GM21528 (cell line): ENCODE data around the gene ABCA12.
"Not testable (repeated sequence)": the region's sequence is repeated elsewhere in the genome, so short reads cannot be mapped to it uniquely, and the experiment has no call there.

ENCODE experiments used
- ATAC-seq: cut with Tn5 transposase; IDR thresholded peaks from one replicate; pipeline ENCODE4 v1.9.1; 2021; ENCODE audit warnings: mild to moderate bottlenecking, moderate library complexity; ENCODE audit not compliant: unreplicated experiment, low FRiP score

ABCA12 gene, protein sequence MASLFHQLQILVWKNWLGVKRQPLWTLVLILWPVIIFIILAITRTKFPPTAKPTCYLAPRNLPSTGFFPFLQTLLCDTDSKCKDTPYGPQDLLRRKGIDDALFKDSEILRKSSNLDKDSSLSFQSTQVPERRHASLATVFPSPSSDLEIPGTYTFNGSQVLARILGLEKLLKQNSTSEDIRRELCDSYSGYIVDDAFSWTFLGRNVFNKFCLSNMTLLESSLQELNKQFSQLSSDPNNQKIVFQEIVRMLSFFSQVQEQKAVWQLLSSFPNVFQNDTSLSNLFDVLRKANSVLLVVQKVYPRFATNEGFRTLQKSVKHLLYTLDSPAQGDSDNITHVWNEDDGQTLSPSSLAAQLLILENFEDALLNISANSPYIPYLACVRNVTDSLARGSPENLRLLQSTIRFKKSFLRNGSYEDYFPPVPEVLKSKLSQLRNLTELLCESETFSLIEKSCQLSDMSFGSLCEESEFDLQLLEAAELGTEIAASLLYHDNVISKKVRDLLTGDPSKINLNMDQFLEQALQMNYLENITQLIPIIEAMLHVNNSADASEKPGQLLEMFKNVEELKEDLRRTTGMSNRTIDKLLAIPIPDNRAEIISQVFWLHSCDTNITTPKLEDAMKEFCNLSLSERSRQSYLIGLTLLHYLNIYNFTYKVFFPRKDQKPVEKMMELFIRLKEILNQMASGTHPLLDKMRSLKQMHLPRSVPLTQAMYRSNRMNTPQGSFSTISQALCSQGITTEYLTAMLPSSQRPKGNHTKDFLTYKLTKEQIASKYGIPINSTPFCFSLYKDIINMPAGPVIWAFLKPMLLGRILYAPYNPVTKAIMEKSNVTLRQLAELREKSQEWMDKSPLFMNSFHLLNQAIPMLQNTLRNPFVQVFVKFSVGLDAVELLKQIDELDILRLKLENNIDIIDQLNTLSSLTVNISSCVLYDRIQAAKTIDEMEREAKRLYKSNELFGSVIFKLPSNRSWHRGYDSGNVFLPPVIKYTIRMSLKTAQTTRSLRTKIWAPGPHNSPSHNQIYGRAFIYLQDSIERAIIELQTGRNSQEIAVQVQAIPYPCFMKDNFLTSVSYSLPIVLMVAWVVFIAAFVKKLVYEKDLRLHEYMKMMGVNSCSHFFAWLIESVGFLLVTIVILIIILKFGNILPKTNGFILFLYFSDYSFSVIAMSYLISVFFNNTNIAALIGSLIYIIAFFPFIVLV (N-terminal part only)

DNA sequence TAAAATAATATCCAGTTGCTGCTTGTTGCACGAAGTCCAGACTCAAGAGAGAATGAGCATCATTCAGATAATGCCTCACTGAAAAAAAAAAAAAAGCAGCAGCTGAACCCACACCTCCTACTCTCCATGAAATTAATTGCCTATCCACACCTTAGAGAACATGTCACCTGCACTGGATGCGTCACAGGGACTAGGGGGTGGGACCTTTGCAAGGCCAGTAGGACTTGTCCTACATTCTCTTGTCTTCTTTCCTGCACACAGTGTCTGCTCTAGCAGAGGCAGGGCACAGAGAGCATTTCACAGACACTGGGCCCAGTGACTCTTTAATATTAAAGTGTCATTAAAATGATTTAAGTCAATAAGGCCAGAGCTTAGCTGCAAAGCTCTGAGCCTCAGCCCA, at the start of gene ABCA12:
Gene ABCA12, minus strand, starts transcription at position 148 of the 400 bp plus-strand sequence. CDS start 418 bp downstream, outside the sequence.
- no peak for ATAC-seq

DNA sequence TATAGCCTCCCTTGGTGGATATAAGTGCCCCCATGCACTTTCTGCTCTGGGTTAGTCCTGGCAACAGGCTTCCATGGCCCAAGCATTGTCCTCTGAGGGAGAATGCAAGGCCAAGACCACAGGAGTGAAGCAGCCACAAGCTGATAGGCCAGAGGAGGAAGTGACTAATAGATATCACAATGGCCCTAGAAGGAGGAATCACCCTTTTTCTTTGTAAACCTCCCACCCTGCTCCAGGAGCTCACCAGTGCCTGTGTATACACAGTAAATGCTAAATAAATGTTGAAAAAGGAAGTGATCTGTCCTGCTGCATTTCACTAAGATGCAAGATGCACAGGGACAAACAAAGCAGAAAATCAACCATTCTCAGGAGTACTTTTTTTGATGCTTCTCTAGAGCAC, 49.7 kb upstream of the ABCA12 start:
- ATAC-seq, result no peak

DNA sequence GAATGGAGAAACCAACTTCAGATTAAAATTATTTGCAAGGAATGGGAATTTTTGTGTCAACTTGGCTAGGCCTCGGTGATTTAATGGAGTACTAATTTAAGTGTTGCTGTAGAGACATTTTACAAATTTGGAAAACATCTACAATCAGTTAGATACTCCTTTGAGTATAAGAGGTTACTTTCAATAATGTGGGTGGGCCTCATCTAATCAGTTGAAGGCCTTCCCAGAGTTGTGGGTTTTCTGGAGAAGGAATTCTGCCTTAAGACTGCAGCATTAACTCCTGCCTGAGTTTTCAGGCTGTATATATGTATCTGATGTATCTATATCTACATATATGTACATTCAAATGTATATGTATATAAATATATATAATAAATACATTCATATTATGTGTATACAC, 47.6 kb upstream of the ABCA12 start:
- no peak for ATAC-seq

DNA sequence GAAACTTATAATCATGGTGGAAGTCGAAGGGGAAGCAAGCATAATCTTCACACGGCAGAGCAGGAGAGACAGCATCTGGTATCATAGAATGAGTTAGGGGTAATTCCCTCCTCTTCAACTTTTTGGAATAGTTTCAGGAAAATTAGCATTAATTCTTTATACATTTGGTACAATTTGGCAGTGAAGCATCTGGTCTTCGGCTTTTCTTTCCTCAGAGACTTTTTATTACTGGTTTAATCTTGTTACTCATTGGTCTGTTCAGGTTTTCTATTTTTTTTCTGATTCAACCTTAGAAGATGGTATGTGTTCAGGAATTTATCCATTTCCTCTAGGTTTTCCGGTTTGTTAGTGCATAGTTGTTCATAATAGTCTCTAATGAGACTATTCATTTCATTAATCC, 39.7 kb upstream of the ABCA12 start:
- no peak for ATAC-seq

DNA sequence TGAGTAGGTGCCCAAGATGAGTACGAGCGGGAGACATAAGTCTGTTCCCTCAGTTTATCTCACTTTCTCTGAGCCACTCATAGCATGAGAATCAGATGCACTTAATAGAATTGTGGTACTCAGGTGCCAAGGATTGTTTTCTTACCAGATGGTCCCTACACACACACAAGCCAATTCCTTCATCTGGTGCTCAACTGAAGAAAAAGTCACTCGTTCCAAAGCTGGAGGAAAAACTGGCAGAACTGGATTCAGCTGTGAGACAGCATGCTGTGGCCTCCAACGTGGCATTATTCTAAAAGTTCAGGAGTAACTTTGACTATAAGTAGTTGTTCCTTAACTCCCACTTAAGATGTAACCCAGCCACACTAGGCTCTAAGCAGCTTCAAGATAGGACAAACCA, 33.4 kb upstream of the ABCA12 start:
- no peak for ATAC-seq

DNA sequence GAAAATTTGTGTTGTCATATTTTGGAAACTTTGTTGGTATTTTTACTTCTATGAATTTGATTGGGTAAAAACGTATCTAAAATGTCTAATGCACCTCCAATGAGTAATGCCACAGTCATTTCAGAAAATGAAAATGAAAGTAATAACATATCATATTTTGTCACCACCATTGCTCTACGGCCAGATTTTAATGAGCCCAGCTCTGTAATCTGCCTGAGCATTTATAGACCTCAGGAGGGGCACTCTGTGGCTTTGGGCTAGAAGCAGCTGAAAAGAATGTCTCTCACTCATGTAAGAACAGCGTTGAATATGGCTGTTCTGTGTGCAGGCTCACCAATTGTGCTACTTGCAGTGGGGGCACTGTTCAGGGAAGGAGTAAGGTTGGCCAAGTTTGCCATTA, 32.7 kb upstream of the ABCA12 start:
- peak; percentile 71 for ATAC-seq

DNA sequence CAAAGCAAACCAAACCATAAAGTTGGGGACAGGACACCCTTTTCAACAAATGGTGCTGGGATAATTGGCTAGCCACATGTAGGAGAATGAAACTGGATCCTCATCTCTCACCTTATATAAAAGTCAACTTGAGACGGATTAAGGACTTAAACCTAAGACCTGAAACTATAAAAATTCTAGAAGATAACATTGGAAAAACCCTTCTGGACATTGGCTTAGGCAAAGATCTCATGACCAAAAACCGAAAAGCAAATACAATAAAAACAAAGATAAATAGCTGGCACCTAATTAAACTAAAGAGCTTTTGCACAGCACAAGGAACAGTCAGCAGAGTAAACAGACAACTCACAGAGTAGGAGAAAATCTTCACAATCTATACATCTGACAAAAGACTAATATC, 28.1 kb upstream of the ABCA12 start:
- not testable (repeated sequence) for ATAC-seq

DNA sequence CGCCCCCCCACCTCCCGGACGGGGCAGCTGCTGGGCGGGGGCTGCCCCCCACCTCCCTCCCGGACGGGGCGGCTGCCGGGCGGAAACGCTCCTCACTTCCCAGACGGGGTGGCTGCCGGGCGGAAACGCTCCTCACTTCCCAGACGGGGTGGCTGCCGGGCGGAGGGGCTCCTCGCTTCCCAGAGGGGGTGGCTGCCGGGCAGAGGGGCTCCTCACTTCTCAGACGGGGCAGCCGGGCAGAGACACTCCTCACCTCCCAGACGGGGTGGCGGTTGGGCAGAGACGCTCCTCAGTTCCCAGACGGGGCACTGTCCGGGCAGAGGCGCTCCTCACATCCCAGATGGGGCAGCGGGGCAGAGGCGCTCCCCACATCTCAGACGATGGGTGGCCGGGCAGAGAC, 24.9 kb upstream of the ABCA12 start:
- ATAC-seq, result not testable (repeated sequence)

DNA sequence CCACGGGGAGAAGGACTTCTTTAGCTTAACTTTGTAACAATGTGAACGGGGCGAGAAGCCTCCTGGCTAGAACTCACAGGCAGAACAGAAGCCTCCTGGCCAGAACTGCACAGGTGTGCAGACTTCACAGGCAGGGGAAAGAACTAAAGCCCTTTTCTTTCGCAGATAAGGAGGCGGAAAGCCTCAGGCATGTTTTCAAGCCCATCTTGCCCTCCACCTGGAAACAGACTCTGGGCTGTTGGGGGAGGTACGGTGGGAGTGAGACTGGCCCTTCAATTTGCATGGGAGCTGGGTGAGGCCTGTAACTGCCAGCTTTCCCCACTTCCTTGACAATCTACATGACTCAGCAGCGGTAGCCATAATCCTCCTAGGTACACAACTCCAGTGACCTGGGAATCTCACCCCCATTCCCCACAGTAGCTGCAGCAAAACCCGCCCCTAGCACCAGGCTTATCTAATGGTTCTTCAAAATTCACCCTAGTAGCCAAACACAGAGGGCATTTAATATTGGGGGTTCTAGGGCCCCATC, 22.9 kb upstream of the ABCA12 start:
- ATAC-seq, result no peak

DNA sequence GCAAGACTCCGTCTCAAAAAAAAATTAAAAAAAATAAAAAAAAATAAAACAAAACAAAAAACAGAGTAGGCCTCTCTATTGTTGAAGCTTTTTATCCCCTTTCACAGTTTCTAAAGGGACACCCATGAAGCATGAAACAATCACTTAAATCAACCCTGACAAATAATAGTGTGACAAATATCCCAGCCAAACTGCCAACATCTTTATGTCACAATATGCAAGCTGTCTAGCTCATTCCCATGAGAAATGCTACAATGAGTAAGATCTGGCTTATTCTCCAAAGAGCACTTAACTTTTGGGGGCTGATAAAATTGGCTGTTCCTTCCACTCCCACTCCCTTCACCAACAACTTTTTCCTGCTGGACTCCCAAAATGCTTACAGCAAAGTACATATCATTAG, 21.7 kb upstream of the ABCA12 start:
- no peak for ATAC-seq

DNA sequence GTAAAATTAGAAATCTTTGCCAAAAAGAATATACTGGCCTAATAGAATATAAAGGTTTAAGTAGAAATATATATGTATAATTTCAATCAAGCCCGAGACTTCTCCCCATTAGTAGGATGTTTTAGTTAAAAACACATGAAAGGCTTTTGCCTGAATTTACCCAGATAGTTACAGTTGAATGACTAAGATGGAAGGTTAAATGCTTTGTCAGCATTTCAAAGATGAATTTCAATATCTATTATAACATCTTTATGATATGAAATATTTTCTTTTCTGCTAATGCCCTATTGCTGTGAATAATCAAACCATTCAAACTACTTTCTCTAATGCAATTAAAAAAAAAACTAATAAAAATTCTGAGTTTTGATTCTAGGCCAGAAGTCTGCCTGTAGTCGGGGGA, 18.0 kb upstream of the ABCA12 start:
- ATAC-seq, result no peak

DNA sequence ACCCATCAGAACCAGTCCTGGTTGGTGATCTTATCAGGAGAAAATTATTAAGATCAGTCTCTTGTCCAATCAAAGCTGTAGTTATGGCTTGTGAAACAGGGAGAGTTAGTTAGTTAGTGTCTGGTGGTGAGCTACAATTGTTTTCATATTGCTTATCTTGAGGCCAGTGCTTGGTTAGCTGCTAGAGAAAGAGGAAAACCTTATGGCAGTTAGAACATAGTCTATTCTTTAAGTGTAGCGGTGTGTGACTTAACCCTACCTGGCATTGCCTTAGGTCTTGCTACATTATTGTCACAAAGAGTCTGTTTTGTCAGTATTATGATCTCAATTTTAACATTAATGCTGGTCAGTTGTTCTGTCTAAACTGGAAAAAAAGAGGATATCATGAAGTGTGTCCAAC, 11.5 kb upstream of the ABCA12 start:
- ATAC-seq, result no peak

DNA sequence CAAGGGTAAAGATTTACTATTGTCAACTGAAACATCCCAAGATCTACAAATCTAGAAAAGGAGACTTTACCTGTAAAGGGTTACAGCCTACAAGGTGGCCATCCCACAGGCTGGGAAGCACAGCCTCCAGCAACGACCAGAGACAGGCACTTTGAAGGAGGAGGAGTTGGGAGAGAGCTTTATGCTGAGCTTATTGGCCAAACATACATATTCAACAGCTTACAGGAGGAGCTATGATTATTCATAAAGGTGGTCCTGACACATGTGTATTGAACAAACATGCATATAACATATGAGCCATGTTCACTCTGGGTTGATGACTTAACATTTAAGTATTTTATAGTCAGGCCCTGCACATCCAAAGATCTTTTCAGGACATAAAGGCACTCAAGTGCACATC, 11.1 kb upstream of the ABCA12 start:
- no peak for ATAC-seq

DNA sequence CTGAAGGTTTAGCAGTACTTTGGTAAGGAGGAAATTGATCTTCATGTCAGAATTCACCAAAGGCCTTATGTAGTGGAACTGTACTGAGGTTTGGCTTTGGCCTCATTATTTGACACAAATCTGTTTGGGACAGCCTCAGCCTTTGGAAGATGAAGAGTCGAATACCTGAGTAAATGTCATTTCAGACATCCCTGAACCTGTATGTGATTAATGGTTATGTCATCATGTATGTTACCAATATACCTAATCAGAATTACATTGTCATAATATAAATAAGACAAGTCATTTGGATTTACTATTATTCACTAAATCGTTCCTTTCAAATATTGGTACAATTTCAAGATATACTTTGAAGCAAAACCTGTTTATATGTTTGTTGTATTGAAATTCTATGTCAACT, 10.6 kb upstream of the ABCA12 start:
- no peak for ATAC-seq

DNA sequence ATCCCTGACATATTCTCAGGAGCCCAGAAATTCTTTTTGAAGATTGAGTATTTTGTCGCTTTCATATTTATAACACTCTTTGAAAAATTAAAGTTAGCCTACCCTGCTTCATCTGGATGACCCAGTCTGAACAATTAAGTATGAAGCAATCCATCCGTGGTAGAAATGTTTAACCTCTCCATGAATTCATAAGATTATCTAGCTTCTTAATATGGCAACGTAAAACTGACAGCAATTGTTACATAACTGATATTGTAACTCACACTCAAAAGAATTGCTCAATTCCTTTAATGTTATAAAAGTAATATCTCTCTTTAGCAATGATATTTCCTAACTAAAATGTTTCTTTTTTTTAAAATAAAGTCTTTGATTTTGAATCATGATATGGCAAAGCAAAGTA, 7.2 kb upstream of the ABCA12 start:
- ATAC-seq, result no peak

DNA sequence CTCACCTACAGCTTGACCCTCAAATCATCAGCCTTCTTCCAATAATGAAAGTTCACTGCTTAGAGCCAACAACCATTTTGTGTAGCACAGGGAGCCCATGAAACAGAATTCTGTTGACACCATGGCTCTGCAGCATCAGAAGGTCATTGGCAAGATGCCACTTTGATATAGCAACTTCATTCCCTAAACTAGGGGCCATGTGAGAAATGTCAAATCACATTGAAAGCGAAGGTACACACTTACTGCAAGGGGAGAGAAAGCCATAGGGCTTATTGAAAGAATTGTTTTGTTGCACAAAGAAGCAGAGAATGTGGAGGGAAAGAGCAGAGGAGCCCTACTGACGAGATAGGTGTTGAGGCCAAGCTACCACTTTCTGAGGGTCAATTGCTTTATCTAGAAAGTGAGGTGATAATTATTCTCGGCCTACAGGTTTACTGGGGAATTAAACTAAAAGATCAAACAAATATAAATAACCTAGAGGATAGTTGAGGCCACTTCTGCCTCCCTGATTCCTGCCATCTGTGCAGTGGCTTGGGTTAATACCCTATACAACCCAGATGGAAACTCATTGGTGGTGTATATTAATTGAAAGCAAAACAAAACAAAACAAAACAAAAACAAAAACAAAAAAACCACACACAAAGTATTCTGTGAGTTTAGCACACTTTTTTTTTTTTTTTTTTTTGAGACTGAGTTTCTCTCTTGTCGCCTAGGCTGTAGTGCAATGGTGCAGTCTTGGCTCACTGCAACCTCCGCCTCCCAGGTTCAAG, 5.9 kb upstream of the ABCA12 start:
- ATAC-seq, result no peak

DNA sequence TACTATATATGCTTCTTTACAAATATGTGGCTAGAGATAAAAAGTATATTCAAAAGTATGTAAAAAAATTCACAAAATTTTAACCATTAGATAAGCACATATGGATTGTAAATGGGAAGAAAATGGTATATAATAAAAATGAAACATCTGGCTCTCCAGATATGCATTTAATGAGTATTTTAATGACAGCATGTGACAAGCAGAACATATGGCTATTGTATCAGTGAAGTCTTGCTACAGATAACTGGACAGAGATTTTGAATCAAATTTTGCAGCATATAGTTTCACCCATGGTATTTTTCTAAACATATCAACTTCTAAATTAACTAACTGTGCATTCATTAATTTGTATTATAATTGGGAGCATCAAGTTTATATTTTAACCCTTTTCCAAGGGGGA, 5.0 kb upstream of the ABCA12 start:
- no peak for ATAC-seq

DNA sequence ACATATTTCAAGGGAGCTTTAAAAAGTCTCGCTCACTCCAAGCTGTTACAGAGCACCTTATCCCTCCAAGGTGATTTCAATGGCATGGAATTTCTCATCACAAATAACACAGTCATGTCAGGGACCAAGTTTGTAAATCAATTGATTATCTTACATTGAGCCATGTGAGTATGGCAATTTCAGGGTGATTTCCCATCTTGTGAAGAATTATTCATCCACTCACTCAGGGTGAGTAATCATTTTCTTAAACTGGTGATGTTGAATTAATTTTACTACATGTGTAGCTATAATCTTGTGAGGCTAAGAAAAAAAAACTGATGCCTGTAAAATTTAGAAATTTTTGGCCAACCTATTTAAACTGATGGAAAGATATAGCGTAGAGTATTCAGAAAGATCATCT, 3.3 kb upstream of the ABCA12 start:
- no peak for ATAC-seq

DNA sequence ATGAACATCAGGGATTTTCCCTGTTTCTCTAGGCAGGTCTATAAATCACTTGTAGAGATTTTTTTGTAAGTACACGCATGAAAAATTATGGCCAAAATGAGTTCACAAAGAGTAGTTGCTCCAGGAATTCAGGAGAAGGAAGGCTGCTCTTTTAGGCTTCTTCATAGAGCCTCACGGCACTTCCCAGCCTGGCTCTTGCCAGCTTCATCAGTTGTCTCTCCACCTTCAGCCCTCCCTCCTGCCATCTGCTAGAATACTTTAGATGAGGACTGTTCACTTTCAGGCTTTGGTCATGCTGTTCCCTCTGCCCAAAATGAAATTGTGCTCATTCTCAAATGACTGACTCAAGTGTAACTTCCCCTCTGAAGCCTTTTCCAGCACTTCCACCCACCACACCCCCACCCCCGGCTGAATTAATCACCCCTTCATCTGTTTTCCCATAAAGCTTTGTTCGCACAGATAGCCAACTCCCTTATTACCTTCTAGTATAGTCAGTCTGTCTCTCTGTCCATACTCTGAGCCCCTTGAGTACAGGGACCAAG, 1.8 kb upstream of the ABCA12 start:
- ATAC-seq, result no peak
